Urothelium cell line (cell line): Measurements from ENCODE around the gene SPDL1.
A peak's percentile ranks its signal among the peaks of the same experiment; 100 is the strongest.

Experiments used
- DNase-seq: peaks from one replicate; pipeline ENCODE4 v3.0.0; 2011; ENCODE audit warnings: low spot score, mixed read lengths
- FAIRE-seq: peaks from 2 replicates; lab custom pipeline; 2011; peaks lifted over from hg19 to GRCh38; lab: Jason Lieb, UNC

Gene SPDL1, protein sequence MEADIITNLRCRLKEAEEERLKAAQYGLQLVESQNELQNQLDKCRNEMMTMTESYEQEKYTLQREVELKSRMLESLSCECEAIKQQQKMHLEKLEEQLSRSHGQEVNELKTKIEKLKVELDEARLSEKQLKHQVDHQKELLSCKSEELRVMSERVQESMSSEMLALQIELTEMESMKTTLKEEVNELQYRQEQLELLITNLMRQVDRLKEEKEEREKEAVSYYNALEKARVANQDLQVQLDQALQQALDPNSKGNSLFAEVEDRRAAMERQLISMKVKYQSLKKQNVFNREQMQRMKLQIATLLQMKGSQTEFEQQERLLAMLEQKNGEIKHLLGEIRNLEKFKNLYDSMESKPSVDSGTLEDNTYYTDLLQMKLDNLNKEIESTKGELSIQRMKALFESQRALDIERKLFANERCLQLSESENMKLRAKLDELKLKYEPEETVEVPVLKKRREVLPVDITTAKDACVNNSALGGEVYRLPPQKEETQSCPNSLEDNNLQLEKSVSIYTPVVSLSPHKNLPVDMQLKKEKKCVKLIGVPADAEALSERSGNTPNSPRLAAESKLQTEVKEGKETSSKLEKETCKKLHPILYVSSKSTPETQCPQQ

DNA sequence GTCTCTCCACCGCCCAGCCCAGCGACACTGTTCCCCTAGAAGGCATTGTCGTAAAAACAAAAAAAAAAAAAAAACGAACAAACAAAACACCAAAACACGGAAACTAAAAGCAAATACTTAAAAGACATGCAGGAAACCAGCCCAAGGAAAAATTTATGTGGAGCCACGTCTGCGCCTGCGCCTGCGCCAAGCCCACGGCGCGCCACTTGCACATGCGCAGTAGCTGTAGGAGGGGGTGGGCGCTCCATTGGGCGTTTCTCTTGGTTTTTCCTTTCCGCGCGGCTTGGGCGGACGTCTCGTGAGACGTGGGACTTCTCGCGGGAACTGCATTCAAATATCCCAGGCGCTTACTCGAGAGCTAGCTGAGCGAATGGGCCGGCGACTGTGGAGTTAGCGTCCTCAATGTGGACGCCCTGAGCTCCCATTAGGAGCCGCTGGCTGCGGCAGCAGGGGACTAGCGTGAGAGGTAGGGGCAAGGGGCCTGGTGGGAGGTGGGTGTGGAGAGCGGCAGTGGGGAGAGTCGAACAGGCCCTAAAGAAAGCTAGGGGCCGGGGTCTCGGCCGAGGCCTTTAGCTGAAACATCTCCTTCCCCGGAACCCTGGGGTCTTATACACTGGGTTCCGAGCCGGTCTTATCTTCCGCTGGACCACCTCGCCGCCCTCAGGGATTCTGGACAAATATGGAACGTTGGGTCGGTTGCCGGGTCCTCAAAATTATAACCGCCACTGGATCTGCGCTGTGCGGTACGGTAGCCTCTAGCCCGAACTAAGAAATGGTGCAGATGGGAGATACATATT is at the start of gene SPDL1:
Gene SPDL1, plus strand, starts transcription at position 350 of the 797 bp plus-strand sequence. CDS start 4,644 bp downstream, outside the sequence.
- FAIRE-seq (no peak), DNase-seq (peak; percentile 94)

DNA sequence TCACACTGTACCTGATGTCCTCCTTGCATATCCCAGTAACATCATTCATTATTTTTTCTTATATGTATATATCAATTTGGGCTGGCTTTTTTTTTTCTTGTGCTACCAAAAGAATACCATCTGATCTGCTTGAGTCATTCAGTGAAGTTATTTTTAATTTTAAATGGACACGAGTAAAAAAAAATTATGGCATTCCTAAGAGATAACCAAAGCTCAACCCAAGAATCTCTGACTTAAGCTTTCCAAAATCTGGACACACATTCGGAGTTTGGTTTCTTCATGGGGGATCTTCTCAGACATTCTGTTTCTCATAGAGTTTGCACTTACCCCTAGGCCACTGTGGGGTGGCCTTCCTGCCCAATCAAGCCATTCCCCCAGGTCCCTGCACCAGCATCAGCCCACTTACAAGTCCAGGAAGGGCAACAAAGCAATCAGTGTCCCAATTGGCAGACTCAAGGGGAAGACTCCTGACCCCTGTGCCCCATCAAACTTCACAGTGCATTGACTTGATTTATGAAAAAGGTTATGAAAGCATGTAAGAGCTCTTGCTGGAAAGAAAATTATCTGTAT is 49.2 kb upstream of the SPDL1 start:
- no peak for DNase-seq
- no peak for FAIRE-seq

DNA sequence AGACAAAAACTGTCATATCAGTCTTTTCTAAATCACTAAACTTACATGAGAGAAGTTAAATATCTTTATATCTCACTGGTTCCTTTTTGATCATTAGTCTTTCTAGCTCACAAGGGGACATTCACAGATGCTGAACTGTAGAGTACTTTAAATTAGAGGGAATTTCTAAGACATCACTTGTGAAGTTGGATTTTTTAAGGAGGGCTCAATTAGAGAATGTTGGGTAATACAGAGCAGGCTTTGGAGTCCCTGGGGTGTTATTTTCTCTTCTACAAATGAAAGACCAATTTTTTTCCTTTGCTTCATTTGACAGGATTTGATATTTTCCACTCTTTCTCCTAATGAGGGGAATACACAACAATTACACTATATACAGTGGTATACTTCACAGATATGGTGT is 48.6 kb upstream of the SPDL1 start:
- no peak for DNase-seq
- FAIRE-seq = no peak

DNA sequence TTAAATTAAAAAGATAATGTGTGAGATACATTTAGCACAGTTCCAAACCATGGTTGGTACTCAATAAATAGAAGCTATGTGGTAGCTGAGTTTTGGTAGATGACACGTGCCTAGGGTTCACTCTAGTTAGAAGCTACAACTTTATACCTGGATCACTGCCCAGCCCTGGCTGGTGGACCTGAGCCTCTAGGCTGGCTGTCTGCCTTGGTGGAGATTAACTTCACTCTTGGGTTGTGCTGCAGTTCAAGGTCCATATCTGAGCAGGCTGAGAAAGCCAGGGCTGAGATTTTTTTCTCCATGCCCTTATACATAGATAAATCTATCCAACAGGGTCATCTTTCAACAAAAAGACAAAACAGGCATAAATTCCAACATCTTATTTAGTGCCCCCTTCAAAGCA is 44.6 kb upstream of the SPDL1 start:
- FAIRE-seq (no peak), DNase-seq (no peak)

DNA sequence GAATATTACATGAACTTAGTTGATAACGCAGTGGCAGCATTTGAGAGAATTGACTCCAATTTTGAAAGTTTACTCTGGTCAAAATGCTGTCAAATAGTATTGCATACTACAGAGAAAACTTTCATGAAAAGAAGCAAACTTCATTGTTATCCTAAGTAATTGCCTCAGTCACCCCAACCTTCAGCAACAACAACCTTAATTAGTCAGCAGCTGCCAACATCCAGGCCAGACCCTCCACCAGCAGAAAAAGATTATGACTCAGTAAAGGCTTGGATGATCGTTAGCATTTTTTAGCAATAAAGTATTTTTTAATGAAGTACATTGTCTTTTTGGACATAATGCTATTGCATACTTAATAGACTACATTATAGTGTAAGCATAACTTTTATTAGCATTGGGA is 40.8 kb upstream of the SPDL1 start:
- DNase-seq = no peak
- FAIRE-seq = no peak

DNA sequence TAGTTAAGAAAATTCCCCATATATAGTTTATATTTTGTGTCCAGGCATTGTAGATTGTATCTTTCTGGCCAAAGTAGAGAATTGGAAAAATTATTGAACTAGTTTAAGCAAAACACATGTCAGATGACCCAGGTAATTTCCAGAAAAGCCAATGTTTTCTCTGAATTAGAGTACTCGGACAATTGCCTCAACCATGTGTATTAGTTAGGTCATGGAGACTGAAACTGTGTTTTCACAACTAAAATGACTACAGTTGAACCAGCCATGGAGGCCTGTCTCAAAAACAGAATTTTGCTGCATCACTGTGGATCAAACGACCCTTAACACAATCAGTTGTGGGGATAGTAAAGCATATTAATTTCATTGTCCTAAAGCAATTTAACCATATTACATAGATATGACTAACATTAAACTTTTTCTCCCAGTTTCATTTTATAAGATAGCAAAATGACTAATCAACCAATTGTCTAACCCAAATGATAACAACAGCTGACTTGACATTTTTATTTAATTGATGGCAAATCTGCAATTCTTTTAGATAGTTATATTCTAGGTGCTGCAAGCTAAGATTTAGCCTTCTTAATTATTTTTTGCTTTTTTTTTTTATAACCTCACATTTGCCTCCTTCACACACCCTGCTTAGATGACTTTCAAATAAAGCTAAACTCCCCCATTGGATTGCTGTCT is 39.2 kb upstream of the SPDL1 start:
- FAIRE-seq (no peak), DNase-seq (no peak)

DNA sequence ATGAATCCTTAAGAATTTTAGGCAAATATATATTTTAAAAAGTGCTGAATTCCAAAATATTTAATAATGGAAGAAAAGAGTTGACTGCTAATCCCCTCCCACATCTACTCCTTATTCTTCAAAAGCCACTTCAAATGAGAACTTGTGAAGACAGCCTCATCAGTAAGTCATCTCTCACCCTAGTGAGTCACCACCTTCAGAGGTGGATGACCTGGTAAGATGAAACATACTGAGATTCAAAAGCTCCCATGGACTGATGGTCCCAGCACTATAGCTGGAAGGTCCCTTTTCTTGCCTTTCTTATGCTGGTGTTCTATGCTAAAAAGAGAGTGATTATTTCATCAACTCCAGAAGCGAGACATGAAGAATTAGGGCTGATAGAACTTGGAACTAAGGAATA is 37.8 kb upstream of the SPDL1 start:
- FAIRE-seq (no peak), DNase-seq (peak; percentile 17)

DNA sequence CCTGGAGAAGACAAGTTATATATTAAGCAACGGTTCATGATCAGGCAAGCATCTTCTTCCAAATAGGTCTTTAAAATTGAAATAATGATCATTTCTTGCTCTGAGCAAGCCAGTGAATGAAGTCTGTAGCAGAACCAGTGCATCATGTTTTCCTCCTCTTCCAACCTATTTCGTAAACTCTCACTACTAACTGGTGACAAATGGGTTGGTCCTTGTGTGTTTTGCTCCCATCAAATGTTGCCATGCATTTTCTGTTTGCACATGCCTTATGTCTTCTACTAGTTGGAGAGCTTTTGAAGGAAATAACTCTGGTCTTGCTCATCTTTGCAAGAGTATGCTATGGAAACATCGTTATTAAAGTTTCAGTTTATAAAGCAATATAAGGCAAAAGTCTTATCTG is 37.2 kb upstream of the SPDL1 start:
- DNase-seq (no peak), FAIRE-seq (no peak)

DNA sequence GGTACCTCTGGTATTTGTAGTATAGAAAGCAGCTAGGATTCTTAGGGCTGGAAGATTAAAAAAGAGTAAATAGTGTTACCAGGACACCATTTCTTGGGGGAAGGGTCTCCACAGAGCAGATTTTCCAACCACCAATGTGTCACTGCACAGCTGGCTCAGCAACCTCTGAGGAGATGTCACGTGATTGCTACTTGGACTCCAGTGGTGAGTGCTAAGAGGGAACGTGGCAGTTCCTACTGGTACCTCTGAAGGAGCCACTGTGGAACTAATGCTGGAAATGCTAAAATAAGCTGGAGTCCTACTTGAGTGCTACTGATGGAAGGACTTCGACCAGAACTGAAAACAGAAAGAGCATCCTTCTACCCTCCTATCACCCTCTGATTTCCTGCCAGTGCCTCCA is 36.1 kb upstream of the SPDL1 start:
- DNase-seq (no peak), FAIRE-seq (no peak)

DNA sequence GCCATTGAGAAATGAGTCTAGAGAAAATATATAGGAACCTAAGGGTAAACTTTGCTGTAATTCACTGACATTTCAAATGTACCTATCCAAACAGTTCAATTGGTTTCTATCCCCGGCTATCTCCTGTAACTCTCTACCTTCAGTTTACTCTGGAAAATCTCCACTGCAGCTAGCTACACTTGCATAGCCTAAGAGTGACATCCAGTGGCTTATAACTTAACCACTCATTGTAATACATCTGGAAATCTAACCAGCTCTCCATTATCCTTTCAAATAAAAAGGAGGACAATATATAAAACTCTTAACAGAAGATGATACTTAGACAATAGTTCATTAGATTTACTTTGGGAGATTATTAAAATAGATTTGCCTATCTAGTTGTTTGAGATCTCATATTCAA is 35.3 kb upstream of the SPDL1 start:
- no peak for FAIRE-seq
- DNase-seq = peak; percentile 22

DNA sequence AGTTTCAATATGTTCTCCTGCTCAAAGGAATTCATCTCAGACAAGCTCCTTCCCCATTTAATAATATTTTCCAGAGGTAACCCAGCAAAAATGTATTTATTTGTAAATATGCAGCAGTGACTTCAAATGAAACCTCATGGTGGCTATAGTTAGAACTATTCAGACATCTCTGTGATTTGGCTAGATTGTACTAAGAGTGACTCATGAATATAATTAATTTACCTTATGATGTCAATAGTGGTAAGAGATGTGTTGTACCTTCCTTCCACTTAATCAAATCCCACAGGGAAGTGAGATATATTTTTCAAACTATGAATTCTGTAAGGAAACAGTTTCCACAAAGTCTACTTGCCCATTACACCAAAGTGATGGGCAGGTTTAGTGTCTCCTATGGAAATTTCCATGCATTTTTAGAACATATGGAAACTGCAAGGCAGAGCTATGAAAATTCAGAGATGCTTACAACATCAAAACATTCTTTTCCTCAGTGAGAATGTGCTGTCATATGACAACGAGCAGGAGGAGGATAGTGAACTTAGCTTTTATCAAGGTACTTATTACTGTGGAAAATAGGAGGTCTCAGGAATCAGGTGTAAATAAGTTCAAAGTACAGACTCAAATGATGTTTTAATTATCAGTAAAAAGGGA is 34.0 kb upstream of the SPDL1 start:
- DNase-seq = no peak
- no peak for FAIRE-seq

DNA sequence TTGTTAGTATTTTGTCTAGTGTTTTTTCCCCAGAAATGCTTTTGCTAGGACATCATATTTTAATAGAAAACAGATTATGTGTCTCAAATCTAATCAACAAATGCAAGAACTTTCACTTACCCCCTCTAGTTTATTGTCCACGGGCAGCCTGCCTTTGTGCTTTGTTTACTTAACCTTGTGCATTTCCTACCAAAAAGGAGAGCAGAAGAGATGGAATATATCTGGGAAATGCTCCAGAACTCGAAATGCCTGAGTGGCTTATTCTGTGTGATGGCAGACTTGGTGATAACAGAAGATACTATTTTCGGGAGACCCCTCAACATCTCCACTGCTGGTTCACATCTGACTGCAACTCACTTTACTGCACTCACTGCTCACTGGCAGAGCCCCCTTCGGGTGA is 33.3 kb upstream of the SPDL1 start:
- no peak for FAIRE-seq
- DNase-seq = no peak

DNA sequence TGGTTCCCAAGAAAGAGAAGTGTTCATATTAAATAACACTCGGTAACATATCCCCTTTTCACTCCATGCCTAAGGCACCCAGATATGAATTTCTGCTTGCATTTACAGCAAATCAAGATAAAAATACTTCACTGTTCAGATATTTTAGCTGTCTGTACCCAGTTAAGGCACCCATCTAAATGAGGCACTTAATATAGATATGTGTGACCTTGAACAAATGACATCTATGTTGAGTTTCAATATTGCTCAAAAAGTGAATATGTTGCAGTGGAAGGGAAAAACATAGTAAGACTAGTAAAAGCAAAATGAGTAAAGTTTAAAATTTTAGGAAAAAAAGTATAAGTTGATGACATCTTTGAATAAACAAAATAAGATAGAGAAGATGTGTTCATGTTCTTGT is 32.4 kb upstream of the SPDL1 start:
- FAIRE-seq (no peak), DNase-seq (no peak)

DNA sequence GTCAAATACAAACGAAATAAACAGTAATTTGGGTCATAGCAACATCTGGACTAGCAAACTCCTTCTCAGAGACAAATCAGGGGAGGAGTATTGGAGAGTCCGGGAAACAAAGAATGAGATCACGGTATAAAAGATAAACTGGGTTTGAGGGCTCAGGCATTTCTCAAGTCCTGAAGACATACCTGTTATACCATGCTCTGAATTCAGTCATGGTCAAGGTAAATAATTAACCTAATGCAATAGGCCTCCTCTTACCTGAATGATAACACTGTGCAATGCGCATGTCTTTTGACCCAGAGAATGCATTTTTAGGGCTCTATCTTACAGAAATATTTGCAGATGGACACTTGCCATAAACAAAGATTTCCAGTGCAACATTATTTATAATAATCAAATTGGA is 31.9 kb upstream of the SPDL1 start:
- DNase-seq (no peak), FAIRE-seq (no peak)

DNA sequence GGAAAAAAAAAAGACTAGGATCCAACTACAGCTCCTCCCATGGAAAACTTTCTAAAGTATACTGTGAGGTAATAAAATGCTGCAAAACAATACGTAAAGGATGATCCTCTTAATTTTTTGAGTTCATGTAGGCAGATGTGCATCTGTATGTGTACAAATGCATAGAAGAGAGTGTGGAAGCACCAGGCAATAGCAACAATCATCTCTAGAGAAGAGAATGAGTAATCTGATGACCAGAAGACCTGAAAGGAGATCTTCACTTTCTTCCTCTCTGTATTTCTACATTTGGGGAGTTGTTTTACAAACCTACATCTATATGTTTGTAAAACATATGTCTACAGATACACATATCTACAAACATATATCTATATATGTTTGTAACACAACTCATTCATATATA is 29.3 kb upstream of the SPDL1 start:
- no peak for FAIRE-seq
- no peak for DNase-seq

DNA sequence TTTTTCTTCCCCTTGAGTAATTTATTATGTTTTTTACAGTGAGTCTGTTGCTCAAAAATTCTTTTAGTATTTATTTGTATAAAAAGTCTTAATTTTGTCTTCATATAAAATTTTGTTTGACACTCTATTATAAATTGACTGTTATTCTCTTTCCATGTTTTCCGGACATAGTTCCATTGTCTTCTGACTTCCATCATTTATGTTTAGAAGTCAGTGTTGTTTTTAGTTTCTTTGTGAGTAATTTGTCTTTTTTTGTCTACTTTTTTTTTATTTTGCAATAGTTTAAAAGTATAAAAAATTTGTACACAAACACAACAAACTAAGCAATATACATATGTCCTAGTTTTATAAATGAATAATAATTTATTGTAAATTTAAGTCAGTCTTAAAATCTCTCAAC is 25.7 kb upstream of the SPDL1 start:
- DNase-seq (no peak), FAIRE-seq (no peak)

DNA sequence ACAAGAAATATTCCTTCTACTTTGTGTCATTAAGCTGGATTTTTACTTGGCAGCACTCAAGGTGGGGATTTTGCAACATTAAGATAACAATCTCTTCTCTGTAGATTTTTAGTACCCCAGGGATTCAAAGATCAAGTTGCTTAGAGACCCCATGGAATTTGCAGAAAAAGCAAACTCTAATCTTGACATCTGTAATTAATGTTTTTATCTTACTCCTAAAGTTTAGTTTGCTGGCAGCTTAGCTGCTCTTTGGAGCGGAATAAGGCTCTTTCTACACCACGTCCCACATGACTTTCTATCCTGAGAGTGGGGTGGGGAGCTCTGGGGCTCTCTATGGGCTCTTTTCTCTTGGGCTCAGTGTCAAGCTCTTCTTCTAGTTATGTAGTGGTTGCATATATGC is 21.7 kb upstream of the SPDL1 start:
- DNase-seq = no peak
- FAIRE-seq = no peak

DNA sequence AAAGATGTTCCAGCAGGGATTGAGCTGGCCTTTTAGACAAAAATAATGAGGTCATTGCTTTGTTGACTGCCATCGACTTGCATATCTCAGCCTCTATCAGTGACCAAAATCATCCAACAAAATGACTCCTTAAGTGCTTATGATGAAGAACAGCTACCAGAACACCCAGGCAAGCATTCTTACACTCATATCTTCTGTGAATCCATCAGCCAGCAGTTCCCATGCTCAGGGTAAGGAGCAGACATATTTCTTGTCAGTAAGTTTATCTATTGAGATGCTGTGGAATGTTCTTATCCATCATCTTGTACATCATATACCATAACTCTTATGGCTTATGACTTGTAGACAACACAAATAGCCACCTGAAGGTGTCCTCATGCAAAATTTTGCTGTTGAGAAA is 20.2 kb upstream of the SPDL1 start:
- FAIRE-seq (no peak), DNase-seq (no peak)

DNA sequence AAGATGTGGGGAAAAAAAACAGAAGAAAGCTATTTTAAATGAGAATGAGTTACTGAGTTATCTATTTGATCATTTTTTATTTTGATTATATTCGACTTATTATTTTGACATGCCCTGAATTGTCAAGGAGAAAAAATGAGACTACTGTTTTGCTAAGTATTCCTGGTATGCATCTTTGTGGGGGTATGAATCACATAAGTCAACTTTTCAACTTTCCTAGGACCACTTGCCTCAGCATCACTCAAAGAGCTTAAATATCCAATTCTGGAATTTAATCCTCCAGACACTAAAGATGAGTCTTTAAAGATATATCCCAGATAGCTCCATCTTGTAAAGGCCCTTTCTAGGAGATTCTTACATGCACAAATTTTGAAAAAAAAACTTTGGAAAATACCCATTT is 17.4 kb upstream of the SPDL1 start:
- FAIRE-seq = no peak

DNA sequence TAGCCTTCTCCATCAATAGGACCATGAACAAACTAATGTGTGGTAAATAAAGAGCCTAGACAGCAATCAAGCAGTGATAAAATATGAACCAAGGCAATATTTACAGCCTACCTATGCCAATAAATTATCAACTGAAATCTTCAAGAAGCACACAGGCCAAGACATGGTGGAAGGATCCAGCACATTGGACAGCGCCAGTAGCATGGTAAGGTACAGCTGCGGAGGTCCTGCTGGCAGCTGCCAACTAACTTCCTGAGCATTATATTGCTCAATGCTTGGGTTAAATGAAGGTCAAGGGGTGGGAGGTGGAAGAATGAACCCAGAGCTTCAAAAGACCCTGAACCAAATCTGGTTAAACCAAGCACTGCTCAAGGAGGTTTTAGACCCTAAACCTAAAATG is 16.5 kb upstream of the SPDL1 start:
- FAIRE-seq (no peak), DNase-seq (peak; percentile 26)

More for the DNA sequence above, 17.4 kb upstream of the SPDL1 start:
- no peak for DNase-seq
